A172 (cell line): Measurements from ENCODE around the gene CLSTN2. TPM values are rescaled to one million over a fixed set of nuclear protein-coding genes. Genes with fewer than 3 reads are reported as not detected.

Source experiments
- DNase-seq: peaks from one replicate; pipeline ENCODE4 v3.0.0-alpha.2; 2015; ENCODE audit warnings: low spot score
- total RNA-seq: library from RNA; depleted of rRNA; stranded (reverse); fragments of >200 nt; shearing (Covaris generic); gene quantifications from 2 replicates; pipeline ENCODE4 v1.2.3, GENCODE V29; 2014

Gene CLSTN2
- total RNA-seq, 1 experiment from 2014 or later, result 1.1 TPM

GRCh38 chr3:140148824-140149390 lies 213.9 kb downstream of the CLSTN2 start:
- no peak for DNase-seq

GRCh38 chr3:140151321-140151720 lies 216.3 kb downstream of the CLSTN2 start:
- DNase-seq, result no peak

DNA sequence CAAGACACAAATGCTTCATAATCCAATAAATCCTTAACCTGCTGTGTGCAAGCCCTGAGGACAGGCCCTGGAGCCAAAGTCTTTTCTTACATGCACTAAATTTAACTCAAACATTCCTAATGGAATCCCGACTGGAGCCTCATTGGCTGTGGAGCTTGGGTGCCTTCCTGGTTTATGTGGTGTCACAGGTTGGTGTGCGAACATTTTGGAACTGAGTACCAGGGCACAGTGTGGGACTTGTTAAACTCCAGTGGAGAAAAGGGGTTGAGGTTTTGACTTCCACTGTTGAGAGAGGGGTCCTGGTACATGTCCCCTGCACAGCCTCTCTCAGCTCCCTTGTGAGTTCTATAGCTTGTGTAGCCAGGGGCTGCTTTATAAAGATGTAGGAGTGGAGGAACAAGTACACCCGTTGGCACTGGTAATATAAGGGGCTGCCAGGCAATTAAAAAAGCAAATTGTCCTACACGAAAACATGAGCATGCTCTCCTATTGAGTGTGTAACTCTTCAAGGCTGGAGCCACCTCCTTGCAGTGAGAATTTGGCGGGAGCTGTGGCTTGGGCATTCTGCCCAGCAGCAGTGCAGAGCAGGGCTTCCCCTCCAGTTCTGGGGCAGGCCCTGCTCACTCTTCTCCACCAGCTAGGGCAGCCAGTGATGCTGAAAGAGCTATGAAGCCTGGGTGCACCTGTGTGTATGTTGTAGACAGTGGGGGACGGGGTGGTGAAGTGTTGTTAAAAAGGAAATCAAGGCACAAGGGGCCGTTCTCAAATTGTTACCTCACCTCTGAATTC lies 218.1 kb downstream of the CLSTN2 start:
- DNase-seq, result no peak

DNA sequence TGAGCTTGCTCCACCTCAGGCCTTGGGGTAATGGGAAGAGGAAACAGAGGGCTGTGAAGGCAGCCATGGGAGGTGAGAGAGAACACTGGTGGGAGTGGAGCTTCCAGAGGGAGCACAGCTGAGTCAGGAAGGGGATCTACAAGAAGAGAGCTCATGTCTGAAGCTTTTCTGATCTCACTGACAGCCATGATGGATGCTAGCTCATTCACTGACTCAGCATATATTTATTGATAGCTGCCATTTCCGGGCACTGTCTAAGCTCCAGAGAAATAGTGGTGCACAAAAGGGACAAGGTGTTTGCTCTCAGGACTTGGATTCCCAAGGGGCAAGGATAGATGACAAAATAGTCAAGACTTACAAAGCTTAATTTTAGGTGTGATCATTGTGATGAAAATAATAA lies 218.8 kb downstream of the CLSTN2 start:
- no peak for DNase-seq

- DNase-seq, result no peak
These were observed 222.2 kb downstream of the CLSTN2 start for GRCh38 chr3:140157161-140157560.

- no peak for DNase-seq
These were observed 224.7 kb downstream of the CLSTN2 start for GRCh38 chr3:140159646-140160045.

- no peak for DNase-seq
These were observed 225.6 kb downstream of the CLSTN2 start for GRCh38 chr3:140160553-140160952.

DNA sequence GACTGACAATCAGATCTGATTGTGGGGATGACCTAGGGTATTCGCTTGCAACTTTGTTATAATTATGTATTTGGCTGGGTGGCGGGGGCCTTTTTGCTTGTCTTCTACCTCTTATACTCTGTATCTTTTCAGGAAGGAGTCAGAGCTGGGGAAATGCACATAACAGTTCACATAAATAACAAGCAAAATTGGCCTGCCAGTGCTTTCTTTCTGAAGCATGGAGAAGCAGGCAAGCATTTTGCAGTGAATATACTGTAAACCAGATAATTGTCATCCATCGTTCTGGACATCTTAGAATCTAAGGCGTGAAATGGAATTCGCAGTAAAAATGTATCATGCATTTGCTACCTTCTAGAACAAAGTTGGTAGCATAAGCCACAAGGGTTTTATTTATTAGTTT lies 227.6 kb downstream of the CLSTN2 start:
- no peak for DNase-seq

- DNase-seq, result no peak
These were observed 228.3 kb downstream of the CLSTN2 start for GRCh38 chr3:140163159-140163763.

DNA sequence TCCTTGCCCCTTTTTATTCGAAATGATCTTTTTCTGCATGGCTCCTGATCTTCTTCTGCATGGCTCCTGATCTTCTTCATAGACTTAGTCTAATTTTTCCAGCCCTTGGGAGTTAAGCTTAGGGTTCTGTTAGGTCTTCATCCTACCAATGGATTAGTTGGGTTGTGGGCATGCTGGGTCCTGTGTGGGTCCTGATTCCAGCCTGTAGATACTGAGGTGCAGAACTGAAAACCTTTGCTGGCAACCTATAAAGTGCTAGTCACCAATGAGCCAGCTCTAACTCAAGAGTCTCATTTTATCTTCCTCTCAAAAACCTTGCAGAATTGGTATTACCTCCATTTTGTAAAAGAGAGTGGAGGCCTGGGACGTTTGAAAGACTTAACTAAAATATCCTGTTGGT lies 229.2 kb downstream of the CLSTN2 start:
- DNase-seq, result no peak

DNA sequence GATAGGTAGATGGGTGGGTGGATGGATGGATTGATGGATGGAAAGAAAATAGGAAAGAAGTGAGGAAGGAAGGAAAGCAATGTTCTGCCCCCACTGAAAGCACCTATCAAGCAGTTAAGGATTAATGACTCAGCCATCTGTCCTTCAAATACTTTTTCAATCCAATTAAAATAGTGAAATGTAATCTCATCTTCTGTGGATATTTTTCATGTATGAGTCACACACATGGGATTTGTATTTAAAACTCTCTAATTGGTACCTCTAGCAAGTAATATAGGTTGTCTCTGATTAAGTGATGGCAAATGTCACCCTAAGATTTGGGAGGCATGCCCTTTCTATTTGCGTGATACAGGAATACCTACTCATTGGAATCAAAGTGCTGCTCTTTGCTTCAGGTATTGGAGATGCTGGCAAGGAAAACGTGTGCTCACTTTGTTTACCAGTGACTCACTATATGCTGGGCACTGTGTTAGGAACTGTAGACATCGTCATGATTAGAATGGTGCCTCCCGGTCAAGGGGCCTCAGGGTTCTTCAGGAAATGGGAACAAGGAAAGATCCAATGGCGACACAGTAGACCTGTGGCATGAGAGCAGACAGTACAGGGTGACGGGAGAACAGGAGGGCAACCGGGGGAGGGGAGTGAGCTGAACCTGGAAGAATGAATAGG lies 230.1 kb downstream of the CLSTN2 start:
- peak; percentile 66 for DNase-seq

- no peak for DNase-seq
These were observed 230.8 kb downstream of the CLSTN2 start for GRCh38 chr3:140165781-140166180.

GRCh38 chr3:140166861-140167599 lies 232.0 kb downstream of the CLSTN2 start:
- no peak for DNase-seq

GRCh38 chr3:140167600-140168281 lies 232.8 kb downstream of the CLSTN2 start:
- no peak for DNase-seq

- DNase-seq, result peak; percentile 53
These were observed 235.6 kb downstream of the CLSTN2 start for GRCh38 chr3:140170612-140171011.

DNA sequence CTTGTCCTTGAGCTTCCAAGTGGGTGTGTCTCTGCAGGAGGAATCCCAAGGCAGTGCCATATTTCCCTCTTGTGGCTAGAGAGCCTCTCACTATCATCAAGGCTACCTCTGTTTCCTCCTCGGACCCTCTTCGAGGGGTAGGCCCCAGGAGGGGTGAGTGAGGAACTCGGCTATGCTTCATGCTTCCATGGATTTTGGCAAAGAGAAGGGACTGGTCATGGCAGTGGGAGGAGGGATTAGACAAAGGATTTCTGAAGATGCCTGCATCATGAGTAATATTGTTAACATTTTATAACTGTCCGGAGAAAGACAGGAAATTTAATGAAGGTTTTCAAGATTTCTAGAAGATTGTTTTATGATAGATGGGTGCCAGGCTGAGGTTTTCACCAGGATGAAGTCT lies 241.5 kb downstream of the CLSTN2 start:
- DNase-seq, result peak; percentile 75

GRCh38 chr3:140177943-140178342 lies 243.0 kb downstream of the CLSTN2 start:
- no peak for DNase-seq

DNA sequence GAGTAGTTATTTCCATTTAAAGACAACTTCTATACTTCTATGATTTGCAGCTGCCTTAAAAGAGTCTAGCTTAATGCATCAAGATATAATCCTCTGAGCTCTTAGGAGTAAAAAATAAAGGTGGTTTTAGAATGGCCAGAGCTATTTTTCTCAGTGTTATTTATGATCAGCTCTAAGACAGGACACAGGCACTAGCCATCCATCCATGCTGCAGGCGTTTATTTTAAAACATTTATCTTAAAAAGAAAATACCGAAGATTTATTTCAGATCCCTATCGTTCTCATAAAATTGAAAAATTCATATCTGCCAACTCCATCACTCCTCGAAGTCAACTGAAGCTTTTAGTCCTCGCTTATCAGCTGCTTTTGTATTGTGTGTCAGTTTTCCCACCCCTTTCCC lies 243.5 kb downstream of the CLSTN2 start:
- no peak for DNase-seq

GRCh38 chr3:140180603-140181002 lies 245.6 kb downstream of the CLSTN2 start:
- no peak for DNase-seq

DNA sequence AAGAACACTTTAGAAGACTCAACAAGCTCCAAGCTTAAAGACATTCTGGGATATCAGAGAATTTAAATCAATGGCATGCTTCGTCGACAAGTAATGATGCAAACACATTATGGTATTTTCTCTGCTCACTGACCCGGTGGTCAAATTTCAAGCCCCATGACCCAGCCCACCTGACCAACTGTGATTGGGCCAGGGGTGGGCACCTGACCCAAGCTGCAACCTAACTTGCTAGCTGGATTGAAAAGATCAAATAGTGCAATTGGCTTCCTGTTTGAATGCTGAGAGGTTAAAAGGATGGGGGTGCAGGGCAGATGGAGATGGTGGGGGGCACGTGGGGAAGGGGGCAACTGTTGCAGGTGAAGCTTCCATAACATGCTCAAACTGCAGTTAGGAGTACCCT lies 250.4 kb downstream of the CLSTN2 start:
- no peak for DNase-seq

- peak; percentile 91 for DNase-seq
These were observed 251.5 kb downstream of the CLSTN2 start for GRCh38 chr3:140186421-140186920.
